Measurements from ENCODE around the gene ACOT7.

Gene ACOT7

GRCh38 chr1:6298530-6298929 lies 95.0 kb downstream of the ACOT7 start:
- TF ChIP-seq EGR1 (IDR thresholded peaks at IDR 0.05) (no peak), CREB1 (IDR thresholded peaks at IDR 0.05; ENCODE audit: low read depth) (no peak)

GRCh38 chr1:6295910-6296309 lies 97.7 kb downstream of the ACOT7 start:
- no peak for TF ChIP-seq REST (IDR thresholded peaks at IDR 0.05; ENCODE audit: low read depth)
- no peak for TF ChIP-seq YY1 (IDR thresholded peaks at IDR 0.05; ENCODE audit: low read depth)
- TF ChIP-seq RAD21 (IDR thresholded peaks at IDR 0.05; ENCODE audit: low read depth): no peak
- no peak for TF ChIP-seq TCF12 (IDR thresholded peaks at IDR 0.05; ENCODE audit: low read depth)
- no peak for TF ChIP-seq EP300 (IDR thresholded peaks at IDR 0.05; ENCODE audit: borderline replicate concordance)
- TF ChIP-seq ZBTB7A (IDR thresholded peaks at IDR 0.05; ENCODE audit: low read depth): no peak
- TF ChIP-seq TEAD4 (IDR thresholded peaks at IDR 0.05): no peak
- no peak for TF ChIP-seq USF1 (IDR thresholded peaks at IDR 0.05)
- TF ChIP-seq NFIC (IDR thresholded peaks at IDR 0.05): no peak
- TF ChIP-seq TAF1 (IDR thresholded peaks at IDR 0.05; ENCODE audit: low read depth): no peak

GRCh38 chr1:6294890-6295556 lies 98.5 kb downstream of the ACOT7 start:
- no peak for TF ChIP-seq TCF12 (IDR thresholded peaks at IDR 0.05; ENCODE audit: low read depth)
- TF ChIP-seq REST (IDR thresholded peaks at IDR 0.05; ENCODE audit: low read depth): no peak
- no peak for TF ChIP-seq EGR1 (IDR thresholded peaks at IDR 0.05)
- no peak; the same call in 1 of the 2 replicates for TF ChIP-seq CEBPB (IDR thresholded peaks at IDR 0.05)
- no peak for TF ChIP-seq NFIC (IDR thresholded peaks at IDR 0.05)
- no peak for TF ChIP-seq FOXM1 (IDR thresholded peaks at IDR 0.05; ENCODE audit: borderline replicate concordance, low read depth)
- no peak for TF ChIP-seq CREB1 (IDR thresholded peaks at IDR 0.05; ENCODE audit: low read depth)

- TF ChIP-seq ZBTB7A (IDR thresholded peaks at IDR 0.05; ENCODE audit: low read depth) (no peak), EGR1 (IDR thresholded peaks at IDR 0.05) (no peak), USF1 (IDR thresholded peaks at IDR 0.05) (no peak), TAF1 (IDR thresholded peaks at IDR 0.05; ENCODE audit: low read depth) (no peak), CEBPB (IDR thresholded peaks at IDR 0.05) (no peak), TCF12 (IDR thresholded peaks at IDR 0.05; ENCODE audit: low read depth) (no peak), RAD21 (IDR thresholded peaks at IDR 0.05; ENCODE audit: low read depth) (no peak), NFIC (IDR thresholded peaks at IDR 0.05) (no peak), EP300 (IDR thresholded peaks at IDR 0.05; ENCODE audit: borderline replicate concordance) (no peak), CREB1 (IDR thresholded peaks at IDR 0.05; ENCODE audit: low read depth) (no peak), MAX (IDR thresholded peaks at IDR 0.05) (no peak), REST (IDR thresholded peaks at IDR 0.05; ENCODE audit: low read depth) (no peak), FOXM1 (IDR thresholded peaks at IDR 0.05; ENCODE audit: borderline replicate concordance, low read depth) (no peak), TEAD4 (IDR thresholded peaks at IDR 0.05) (no peak), YY1 (IDR thresholded peaks at IDR 0.05; ENCODE audit: low read depth) (no peak)
Observed at GRCh38 chr1:6294080-6294889, 99.3 kb downstream of the ACOT7 start.
